ENCODE measurements around the gene ANO1.

DNA sequence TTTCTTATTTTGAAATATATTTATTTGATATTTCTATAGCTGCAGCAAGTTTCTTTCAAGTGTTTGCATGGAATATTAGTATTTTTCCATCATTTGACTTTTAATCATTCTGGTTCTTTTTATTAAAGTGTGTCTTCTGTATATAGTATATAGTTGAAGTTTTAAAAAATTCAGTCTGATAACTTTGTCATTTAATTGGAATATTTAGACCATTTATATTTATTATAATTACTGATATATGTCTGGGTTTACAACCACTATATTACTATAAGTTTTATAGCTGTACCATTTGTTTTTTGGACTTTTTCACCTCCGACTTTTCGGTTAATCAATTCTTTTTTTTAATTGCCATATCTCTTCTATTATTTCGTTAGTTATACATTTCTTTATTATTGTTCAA, 22.7 kb upstream of the ANO1 start:
- TF ChIP-seq, protein P1, sequence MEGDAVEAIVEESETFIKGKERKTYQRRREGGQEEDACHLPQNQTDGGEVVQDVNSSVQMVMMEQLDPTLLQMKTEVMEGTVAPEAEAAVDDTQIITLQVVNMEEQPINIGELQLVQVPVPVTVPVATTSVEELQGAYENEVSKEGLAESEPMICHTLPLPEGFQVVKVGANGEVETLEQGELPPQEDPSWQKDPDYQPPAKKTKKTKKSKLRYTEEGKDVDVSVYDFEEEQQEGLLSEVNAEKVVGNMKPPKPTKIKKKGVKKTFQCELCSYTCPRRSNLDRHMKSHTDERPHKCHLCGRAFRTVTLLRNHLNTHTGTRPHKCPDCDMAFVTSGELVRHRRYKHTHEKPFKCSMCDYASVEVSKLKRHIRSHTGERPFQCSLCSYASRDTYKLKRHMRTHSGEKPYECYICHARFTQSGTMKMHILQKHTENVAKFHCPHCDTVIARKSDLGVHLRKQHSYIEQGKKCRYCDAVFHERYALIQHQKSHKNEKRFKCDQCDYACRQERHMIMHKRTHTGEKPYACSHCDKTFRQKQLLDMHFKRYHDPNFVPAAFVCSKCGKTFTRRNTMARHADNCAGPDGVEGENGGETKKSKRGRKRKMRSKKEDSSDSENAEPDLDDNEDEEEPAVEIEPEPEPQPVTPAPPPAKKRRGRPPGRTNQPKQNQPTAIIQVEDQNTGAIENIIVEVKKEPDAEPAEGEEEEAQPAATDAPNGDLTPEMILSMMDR (conservative IDR thresholded peaks at IDR 0.05) = no peak
- TF ChIP-seq ZFX (IDR thresholded peaks at IDR 0.05) = no peak
